GM12801 (cell line): ENCODE results near the gene MS4A18.

Experiments
- CTCF ChIP-seq: IDR thresholded peaks from one replicate; pipeline ENCODE4 v1.5.1; 2011; ENCODE audit warnings: control low read depth; ENCODE audit not compliant: insufficient read length; ENCODE audit errors: extremely low read depth

Gene MS4A18

GRCh38 chr11:60701469-60701818, 23.1 kb upstream of the MS4A18 start:
- no peak for TF ChIP-seq CTCF

- TF ChIP-seq CTCF = no peak
These were observed 21.1 kb upstream of the MS4A18 start for GRCh38 chr11:60703374-60703773.

- no peak for TF ChIP-seq CTCF
These were observed 18.6 kb upstream of the MS4A18 start for GRCh38 chr11:60705895-60706294.

GRCh38 chr11:60706931-60707330, 17.6 kb upstream of the MS4A18 start:
- no peak for TF ChIP-seq CTCF

DNA sequence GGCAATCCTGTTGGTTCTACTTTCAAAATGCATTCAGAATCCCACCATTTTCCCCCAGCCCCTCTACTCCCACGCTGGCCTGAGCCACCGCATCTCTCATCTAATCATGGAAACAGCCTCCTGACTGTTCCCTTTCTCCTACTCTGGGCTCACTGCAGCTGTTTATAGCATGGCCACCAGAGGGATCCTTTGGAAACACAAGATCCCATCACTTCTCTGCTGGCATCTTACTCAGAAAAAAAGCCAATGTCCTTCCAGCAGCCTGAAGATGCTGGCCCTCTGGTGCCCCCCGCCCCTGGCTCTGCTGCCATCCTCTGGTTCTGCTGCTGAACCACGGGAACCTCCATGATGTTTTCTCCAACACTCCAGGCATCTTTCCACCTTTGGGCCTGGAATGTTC, 14.0 kb upstream of the MS4A18 start:
- no peak for TF ChIP-seq CTCF

DNA sequence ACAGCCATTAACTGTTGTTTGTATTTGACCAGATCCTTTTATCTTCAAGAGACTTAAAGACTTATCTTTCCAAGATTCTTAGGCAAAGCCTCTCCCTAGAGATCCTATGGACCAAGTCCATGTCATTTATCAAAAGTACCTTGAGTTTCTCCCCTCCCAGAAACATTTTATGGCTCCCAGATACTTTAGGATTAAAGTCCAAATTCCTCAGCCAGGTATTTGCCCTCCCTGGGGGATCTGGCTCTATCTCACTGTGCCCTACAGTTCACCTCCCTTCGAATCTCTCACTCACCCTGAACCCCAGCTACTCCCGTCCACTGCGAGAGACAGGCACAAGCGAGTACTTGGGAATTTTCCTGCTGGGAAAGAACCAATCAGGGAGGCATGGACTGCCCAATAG, 13.2 kb upstream of the MS4A18 start:
- TF ChIP-seq CTCF = no peak

DNA sequence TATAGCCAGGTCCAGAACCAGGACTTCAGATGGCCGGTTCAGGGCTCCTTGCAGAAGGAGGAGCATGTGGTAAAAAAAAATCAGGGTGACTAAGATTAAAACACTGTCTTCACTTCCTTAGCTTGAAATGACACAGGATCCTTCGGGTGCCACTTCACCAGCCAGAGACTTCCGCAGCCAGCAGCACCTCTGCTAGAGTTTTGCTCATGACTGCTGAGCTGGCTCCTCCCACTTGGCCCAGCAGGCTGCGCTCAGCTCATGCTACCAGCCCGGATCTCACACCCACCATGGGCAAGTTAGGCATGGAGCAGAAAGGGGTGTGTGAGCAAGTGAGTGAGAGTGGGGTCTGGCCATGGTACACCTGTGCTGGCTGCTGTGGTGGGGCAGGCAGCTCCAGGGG, 6.6 kb upstream of the MS4A18 start:
- TF ChIP-seq CTCF = no peak
